HFFc6 (cell line): ENCODE measurements around the gene LHB. TPM values are rescaled to one million over a fixed set of nuclear protein-coding genes. Genes with fewer than 3 reads are reported as not detected.
"Not testable (repeated sequence)": the region's sequence is repeated elsewhere in the genome, so short reads cannot be mapped to it uniquely, and the experiment has no call there.

Source experiments
- DNase-seq: peaks from one replicate; pipeline ENCODE4 v3.0.0-alpha.2; 2018
- H3K27ac Mint-ChIP-seq: 2 replicates; pipeline ENCODE4 v1.8.0; 2020; ENCODE audit warnings: mild to moderate bottlenecking, mixed read lengths
- H3K27me3 Mint-ChIP-seq: 2 replicates; pipeline ENCODE4 v1.8.0; 2021; ENCODE audit warnings: mild to moderate bottlenecking, moderate library complexity, mixed read lengths; ENCODE audit not compliant: insufficient read depth
- H3K36me3 Mint-ChIP-seq: 2 replicates; pipeline ENCODE4 v1.8.0; 2021; ENCODE audit warnings: low read depth, mixed read lengths
- H3K4me1 Mint-ChIP-seq: 2 replicates; pipeline ENCODE4 v1.8.0; 2020; ENCODE audit warnings: low read depth, mixed read lengths
- H3K4me3 Mint-ChIP-seq: 2 replicates; pipeline ENCODE4 v1.8.0; 2020; ENCODE audit warnings: mild to moderate bottlenecking, moderate library complexity, mixed read lengths
- H3K9me3 Mint-ChIP-seq: 2 replicates; pipeline ENCODE4 v1.8.0; 2020; ENCODE audit warnings: mild to moderate bottlenecking, mixed read lengths
- total RNA-seq, 6 experiments: library from RNA; stranded (reverse); fragmentation: NEBNext Ultra II Directional; extraction: Animal tissue kit (Norgen Biotek cat#: 25700); gene quantifications; 2 replicates in 1 of 6; 3 replicates in 5 of 6; pipeline ENCODE4 v1.2.3, GENCODE V29; 2021
- TF ChIP-seq, protein P1 (sequence below): fragments of 200-600 bp; sonication (generic); IDR thresholded peaks from 2 replicates; pipeline ENCODE4 v1.5.0; 2021; ENCODE audit warnings: antibody characterized with exemption, mild to moderate bottlenecking

Gene LHB
- total RNA-seq, 6 experiments from 2014 or later, result 0.46 TPM; not detected in 5

DNA sequence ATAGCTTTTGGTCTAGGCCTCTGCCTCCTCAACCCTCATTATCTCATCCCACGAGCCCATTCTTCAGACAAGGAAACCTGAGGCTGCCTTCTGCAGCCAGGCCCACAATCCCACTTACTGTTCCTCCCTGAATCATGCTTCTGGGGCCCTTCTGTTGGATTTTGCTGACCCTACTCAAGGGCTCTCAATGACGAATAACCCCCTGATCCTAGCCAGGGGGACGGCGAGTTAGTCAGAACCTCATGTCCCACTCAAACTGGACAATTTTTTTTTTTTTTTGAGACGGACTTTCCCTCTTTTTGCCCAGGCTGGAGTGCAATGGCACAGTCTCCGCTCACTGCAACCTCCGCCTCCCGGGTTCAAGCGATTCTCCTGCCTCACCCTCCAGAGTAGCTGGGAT, 5.2 kb upstream of the LHB start:
- peaks cover 3% of the 10 kb centered on the region; the same call in 1 of the 2 replicates for H3K27me3 Mint-ChIP-seq
- H3K36me3 Mint-ChIP-seq, result no peaks in the 10 kb centered on the region
- no peak overlapping the region for H3K27ac Mint-ChIP-seq
- TF ChIP-seq, protein P1, sequence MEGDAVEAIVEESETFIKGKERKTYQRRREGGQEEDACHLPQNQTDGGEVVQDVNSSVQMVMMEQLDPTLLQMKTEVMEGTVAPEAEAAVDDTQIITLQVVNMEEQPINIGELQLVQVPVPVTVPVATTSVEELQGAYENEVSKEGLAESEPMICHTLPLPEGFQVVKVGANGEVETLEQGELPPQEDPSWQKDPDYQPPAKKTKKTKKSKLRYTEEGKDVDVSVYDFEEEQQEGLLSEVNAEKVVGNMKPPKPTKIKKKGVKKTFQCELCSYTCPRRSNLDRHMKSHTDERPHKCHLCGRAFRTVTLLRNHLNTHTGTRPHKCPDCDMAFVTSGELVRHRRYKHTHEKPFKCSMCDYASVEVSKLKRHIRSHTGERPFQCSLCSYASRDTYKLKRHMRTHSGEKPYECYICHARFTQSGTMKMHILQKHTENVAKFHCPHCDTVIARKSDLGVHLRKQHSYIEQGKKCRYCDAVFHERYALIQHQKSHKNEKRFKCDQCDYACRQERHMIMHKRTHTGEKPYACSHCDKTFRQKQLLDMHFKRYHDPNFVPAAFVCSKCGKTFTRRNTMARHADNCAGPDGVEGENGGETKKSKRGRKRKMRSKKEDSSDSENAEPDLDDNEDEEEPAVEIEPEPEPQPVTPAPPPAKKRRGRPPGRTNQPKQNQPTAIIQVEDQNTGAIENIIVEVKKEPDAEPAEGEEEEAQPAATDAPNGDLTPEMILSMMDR, result no peak
- no peak for DNase-seq
- H3K4me3 Mint-ChIP-seq, result no peak overlapping the region
- no peaks in the 10 kb centered on the region for H3K9me3 Mint-ChIP-seq
- peaks cover 44% of the 10 kb centered on the region for H3K4me1 Mint-ChIP-seq

DNA sequence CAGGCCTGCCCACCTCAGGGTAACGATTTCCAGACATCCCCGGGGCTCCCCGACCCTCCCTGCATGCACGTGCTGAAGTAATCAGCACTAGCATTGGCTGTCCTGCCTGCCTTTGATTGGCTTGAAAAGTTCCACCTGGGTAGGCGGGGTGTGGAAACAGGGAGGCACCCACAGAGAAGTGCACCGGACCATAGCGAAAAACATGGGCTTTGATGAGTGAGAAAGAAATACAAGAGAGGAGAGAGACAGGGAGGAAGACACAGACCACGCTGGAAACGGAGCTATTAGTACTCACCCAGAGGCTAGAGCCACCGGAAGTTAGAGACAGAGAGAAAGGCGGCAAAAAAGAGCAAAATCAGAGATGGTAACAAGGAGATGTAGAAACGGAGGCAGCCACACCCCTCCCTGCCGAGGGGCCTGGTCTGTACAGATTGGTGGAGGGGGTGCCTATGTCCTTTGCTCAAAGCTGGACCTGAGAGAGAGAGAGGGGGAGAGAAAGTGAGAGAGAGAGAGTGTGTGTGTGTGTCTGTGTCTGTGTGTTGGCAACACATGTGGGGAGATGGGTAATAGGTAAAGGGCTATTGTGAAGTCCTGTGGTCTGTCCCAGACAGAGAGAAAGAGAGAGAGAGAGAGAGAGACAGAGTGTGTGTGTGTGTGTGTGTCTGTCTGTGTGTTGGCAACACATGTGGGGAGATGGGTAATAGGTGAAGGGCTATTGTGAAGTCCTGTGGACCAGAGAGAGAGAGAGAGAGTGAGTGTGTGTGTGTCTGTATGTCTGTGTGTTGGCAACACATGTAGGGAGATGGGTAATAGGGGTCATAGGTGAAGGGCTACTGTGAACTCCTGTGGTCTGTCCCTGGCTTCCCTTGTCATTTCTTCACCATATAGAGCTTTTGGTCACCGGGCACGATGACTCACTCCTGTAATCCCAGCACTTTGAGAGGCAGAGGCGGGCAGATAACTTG, 4.3 kb upstream of the LHB start:
- Mint-ChIP-seq H3K27ac (peak overlapping the region; percentile 2; the same call in 1 of the 2 replicates), H3K36me3 (no peaks in the 10 kb centered on the region), H3K27me3 (peaks cover 3% of the 10 kb centered on the region; the same call in 1 of the 2 replicates), H3K4me1 (peaks cover 44% of the 10 kb centered on the region), H3K4me3 (no peak overlapping the region; the same call in 1 of the 2 replicates), H3K9me3 (no peaks in the 10 kb centered on the region)
- TF ChIP-seq, protein P1, result no peak
- DNase-seq, result peak; percentile 27

DNA sequence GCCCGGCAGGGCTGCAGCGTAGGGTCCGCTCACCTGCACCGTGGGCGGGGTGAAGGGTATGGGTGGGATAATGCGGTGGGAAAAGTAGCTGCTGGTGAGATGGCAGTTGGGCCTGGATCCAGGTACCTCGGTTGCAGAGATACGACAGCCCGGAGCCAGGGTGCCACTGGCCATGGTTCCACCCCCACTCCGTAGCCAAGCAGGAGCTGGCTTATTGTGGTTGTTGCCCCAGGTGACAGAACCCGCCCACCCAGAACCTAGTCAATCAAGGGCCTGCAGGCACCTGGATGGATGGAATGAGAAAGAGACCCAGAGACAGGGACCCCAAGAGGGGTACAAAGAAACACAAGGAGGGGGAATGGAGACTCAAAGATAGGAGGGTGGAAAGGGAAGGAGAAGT, 3.5 kb upstream of the LHB start:
- Mint-ChIP-seq H3K4me1 (peaks cover 37% of the 10 kb centered on the region), H3K27ac (no peak overlapping the region), H3K9me3 (no peaks in the 10 kb centered on the region), H3K4me3 (no peak overlapping the region), H3K36me3 (0 out of 2 replicates have a peak, but pooled peaks cover 5% of the 10 kb centered on the region), H3K27me3 (no peaks in the 10 kb centered on the region; the same call in 1 of the 2 replicates)
- TF ChIP-seq, protein P1, result no peak
- DNase-seq, result no peak

DNA sequence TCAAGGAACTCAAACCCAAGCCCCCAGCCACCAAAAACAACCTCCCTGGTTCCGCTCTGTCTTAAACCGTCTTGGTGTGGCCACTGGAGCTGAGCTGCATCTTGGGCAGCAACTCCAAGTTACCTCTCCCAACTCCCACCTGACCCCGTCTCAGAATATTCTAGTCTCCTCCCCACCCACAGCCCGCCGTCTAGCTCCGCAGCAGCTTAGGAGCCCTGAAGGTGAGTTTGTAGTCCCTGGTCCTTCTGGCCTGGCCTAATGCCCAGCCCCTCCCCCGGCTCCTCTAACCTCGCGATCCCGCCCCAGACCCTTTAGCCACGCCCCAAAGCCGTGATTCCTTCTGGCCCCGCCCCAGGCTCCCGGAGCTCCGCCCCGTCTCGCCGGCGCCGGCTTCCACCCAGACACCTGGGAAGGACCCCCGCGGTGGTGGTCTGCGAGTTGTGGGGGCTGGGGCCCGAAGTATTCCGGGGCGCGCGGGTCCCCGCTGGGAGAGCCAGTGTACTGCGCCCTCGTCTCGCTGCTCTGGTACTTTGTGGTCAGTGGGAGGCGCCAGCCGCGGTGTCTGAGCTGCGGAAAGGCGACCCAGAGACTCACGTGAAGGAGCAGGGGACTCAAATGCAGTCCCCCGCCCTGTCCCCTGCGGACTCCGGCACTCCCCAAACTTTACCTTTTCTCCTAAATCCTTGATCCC, 2.5 kb upstream of the LHB start:
- H3K27ac Mint-ChIP-seq, result peak overlapping the region; percentile 14
- no peaks in the 10 kb centered on the region; the same call in none of the 2 replicates for H3K27me3 Mint-ChIP-seq
- DNase-seq, result no peak
- H3K4me3 Mint-ChIP-seq, result peak overlapping the region; percentile 80
- peaks cover 31% of the 10 kb centered on the region for H3K4me1 Mint-ChIP-seq
- TF ChIP-seq, protein P1, result peak; percentile 19
- H3K36me3 Mint-ChIP-seq, result peaks cover 6% of the 10 kb centered on the region; the same call in 1 of the 2 replicates
- no peaks in the 10 kb centered on the region for H3K9me3 Mint-ChIP-seq

DNA sequence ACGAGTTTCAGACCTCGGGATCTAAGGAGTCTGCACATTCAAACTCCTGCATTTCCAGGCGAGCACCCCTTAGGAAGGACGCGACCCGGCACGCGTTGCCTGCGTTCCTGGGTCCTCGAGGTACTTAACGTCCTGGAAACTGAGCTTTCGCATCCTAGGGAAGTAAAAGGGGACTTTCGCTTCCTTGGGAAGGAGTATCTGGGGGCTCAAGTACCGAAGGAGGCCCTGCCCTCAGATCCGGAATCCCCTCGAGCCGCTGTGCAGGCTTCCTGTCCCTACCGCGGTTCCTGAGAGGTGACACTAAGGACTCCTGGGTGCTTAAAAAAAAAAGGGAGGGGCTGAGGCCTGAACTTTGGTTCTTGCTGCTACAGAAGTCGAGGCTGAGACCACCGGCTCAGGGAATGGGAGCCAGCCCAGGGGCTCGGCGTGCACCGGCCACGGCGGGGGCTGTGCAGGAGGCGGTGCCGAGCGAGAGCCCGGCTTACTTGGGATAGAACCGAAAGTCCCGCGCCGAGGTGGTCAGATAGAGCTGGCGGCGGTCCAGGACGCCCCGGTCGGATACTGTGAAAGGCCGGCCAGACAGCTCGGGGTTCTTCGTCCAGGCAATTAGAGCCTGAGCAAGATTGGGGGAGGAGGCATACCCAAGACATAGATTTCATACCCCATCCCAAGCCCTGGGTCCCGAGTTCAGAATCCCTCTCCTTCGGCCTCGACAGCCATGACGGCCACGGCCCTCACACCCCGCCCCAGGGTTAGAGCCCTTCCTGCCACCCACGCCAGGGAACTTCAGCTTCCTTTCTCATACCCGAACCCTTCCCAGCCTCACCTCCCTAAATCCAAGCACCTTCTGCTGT, 1.7 kb upstream of the LHB start:
- Mint-ChIP-seq H3K4me3 (peak overlapping the region; percentile 80), H3K27ac (peak overlapping the region; percentile 45), H3K36me3 (peaks cover 14% of the 10 kb centered on the region; the same call in 1 of the 2 replicates), H3K4me1 (peaks cover 31% of the 10 kb centered on the region)
- H3K27me3 Mint-ChIP-seq, DNase-seq, H3K9me3 Mint-ChIP-seq: not testable (repeated sequence)
